Right kidney (tissue), 1 donor: Measurements from ENCODE around the gene GLS2.
"Not testable (repeated sequence)": the region's sequence is repeated elsewhere in the genome, so short reads cannot be mapped to it uniquely, and the experiment has no call there.

Source experiments
- DNase-seq: peaks from one replicate; pipeline ENCODE4 v3.0.0-alpha.2; 2016

The GLS2 gene

GRCh38 chr12:56448860-56449621, 38.9 kb downstream of the GLS2 start, which contains the start of gene TIMELESS:
Gene TIMELESS, minus strand, starts transcription at chr12:56449426. Its CDS starts 15,256 bp downstream, at chr12:56434170.
- DNase-seq, result peak; percentile 100

GRCh38 chr12:56443208-56443607, 44.8 kb downstream of the GLS2 start:
- not testable (repeated sequence) for DNase-seq

- no peak for DNase-seq
These were observed 50.4 kb downstream of the GLS2 start for GRCh38 chr12:56437430-56438176.

GRCh38 chr12:56434828-56435227, 53.1 kb downstream of the GLS2 start:
- DNase-seq, result no peak

GRCh38 chr12:56431850-56432249, 56.1 kb downstream of the GLS2 start:
- DNase-seq, result no peak

GRCh38 chr12:56431288-56431687, 56.7 kb downstream of the GLS2 start:
- no peak for DNase-seq

- DNase-seq, result no peak
These were observed 62.0 kb downstream of the GLS2 start for GRCh38 chr12:56425940-56426438.

GRCh38 chr12:56425193-56425592, 62.8 kb downstream of the GLS2 start:
- DNase-seq, result no peak
